Measurements from ENCODE around the gene CRACR2A. TPM values are rescaled to one million over a fixed set of nuclear protein-coding genes. Genes with fewer than 3 reads are reported as not detected.

The CRACR2A gene
- total and polyA plus RNA-seq, 2 donors, result 1.5 to 6.2 TPM

DNA sequence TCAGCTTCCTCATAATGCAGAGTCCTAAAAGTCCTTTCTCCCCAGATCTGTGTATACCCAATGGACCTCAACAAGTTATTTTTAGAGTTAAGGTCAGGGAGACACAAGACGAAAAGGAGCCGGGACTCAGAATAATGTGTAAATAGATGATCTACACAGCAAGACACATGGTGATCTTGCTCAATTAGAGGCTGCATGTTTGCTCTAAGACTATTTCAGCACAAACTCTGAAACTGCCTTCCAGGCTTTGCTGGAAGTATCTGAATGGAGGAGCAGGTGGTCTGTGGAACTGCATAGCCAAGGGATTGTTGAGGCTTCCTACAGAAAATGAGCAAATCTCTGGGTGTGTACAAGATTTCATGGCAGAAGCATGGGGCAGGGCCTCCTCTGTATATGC, 80.8 kb downstream of the CRACR2A start:
- no peaks in the 10 kb centered on the region for H3K4me1 ChIP-seq (ENCODE audit: insufficient read depth)
- no peaks in the 10 kb centered on the region for H3K36me3 ChIP-seq (ENCODE audit: insufficient read depth)
- no peak overlapping the region for H3K4me3 ChIP-seq (ENCODE audit: low read depth, low read length)
- no peak for DNase-seq (ENCODE audit: extremely low spot score)
- no peak overlapping the region for H3K27ac ChIP-seq (ENCODE audit: low read depth)
- WGBS, result 68% methylated on average over 2 of the region's 2 CpGs

DNA sequence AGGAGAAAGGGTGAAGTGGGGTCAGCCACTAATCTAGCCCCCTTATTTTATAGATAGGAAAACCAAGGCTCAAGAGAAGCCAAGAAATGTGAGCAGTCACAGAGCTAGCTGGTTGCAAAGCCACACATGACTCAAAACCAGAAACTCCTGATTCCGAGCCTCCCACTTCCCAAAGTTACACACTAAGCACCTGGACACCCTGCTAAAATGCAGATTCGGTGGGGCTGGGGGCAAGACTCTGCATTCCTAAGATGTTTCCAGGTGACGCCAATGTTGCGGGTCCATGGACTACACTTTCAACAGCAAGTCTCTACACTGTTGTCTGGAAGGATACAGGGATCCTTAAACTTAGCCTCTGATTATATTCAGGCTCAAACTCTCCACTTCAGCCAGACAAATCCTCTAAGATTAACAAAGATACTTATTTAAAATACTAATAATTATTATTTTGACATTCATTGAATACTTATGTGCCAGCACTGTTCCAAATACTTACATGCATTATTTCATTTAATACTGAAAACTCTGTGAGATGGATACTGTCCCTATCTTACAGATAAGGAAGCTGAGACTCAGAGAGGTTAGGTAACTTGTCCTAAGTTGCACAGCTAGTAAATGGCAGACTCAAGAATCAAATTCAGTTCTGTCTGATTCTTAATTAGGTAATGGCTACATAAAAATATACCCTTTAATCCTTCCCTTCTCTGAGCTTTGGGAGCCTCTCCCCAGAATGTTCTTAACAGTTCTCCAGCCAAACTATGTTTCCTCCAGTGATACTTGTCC, 81.4 kb downstream of the CRACR2A start:
- no peaks in the 10 kb centered on the region for H3K4me1 ChIP-seq (ENCODE audit: insufficient read depth)
- H3K4me3 ChIP-seq (ENCODE audit: low read depth, low read length), result no peak overlapping the region
- H3K27ac ChIP-seq (ENCODE audit: low read depth), result no peak overlapping the region
- no peak for DNase-seq (ENCODE audit: extremely low spot score)
- no peaks in the 10 kb centered on the region for H3K36me3 ChIP-seq (ENCODE audit: insufficient read depth)
- 92% methylated on average over 4 of the region's 4 CpGs for WGBS

GRCh38 chr12:3670083-3670620, 82.8 kb downstream of the CRACR2A start:
- DNase-seq (ENCODE audit: extremely low spot score), result no peak
- H3K4me1 ChIP-seq (ENCODE audit: insufficient read depth), result no peaks in the 10 kb centered on the region
- no peak overlapping the region for H3K4me3 ChIP-seq (ENCODE audit: low read depth, low read length)
- 94% methylated on average over 5 of the region's 5 CpGs for WGBS
- H3K36me3 ChIP-seq (ENCODE audit: insufficient read depth), result no peaks in the 10 kb centered on the region
- H3K27ac ChIP-seq (ENCODE audit: low read depth), result no peak overlapping the region

DNA sequence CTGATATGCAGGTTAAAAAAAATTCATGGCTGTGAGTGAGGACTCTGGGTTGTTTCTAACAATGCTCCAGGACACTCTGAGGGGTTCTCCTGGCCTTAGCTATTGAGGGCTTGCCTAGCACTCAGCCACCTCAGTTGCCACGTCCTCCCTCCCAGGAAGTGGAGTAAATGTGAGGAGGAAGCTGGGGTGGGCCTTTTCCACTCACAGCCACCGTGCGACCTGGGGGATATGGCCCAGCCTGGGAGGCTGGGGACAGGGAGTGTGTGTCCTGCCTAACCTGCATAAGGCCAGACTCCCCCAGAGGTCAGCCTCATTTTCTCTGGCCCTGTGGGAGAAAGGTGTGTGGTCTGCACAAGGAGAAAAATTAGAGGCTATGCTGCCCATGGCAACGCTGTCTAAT, 83.3 kb downstream of the CRACR2A start:
- Histone ChIP-seq H3K4me1 (ENCODE audit: insufficient read depth) (no peaks in the 10 kb centered on the region), H3K4me3 (ENCODE audit: low read depth, low read length) (no peak overlapping the region), H3K36me3 (ENCODE audit: insufficient read depth) (no peaks in the 10 kb centered on the region), H3K27ac (ENCODE audit: low read depth) (no peak overlapping the region)
- 80% methylated on average over 4 of the region's 4 CpGs for WGBS
- DNase-seq (ENCODE audit: extremely low spot score), result no peak

DNA sequence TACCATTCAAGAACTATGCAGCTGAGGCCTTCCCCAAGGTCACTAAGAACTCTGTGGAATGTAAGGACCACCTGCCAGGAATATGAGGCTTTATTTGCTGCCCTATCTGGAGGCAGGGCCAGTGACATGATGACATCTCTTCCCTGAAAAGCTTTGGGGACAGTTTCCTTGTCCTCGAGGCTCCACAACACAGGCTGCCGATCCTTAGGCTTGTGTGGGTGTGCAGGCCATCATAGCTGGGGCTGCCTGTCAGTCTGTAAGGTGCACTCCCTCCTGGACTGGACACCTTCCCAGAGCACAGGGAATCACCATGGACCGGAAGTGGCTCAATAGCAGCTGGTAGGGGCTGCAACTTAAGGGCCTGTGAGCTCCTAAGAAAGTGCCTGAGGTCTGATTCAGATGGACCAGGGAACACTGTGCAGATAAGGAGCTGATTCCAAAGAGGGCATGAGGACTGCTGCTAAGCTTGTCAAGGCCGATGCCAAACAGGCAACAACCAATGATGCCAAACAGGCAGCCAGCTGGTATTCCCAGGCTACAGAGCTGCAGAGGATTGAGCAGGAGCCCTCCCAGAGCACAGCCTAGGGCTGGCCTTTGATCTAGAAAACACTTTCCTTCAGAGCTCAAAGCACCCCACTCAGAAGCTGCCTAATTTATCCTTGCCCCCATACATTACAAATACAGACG, 84.3 kb downstream of the CRACR2A start:
- H3K27ac ChIP-seq (ENCODE audit: low read depth), result no peak overlapping the region
- no peaks in the 10 kb centered on the region for H3K36me3 ChIP-seq (ENCODE audit: insufficient read depth)
- H3K4me3 ChIP-seq (ENCODE audit: low read depth, low read length), result no peak overlapping the region
- WGBS, result 89% methylated on average over 5 of the region's 5 CpGs
- DNase-seq (ENCODE audit: extremely low spot score), result no peak
- no peaks in the 10 kb centered on the region for H3K4me1 ChIP-seq (ENCODE audit: insufficient read depth)

DNA sequence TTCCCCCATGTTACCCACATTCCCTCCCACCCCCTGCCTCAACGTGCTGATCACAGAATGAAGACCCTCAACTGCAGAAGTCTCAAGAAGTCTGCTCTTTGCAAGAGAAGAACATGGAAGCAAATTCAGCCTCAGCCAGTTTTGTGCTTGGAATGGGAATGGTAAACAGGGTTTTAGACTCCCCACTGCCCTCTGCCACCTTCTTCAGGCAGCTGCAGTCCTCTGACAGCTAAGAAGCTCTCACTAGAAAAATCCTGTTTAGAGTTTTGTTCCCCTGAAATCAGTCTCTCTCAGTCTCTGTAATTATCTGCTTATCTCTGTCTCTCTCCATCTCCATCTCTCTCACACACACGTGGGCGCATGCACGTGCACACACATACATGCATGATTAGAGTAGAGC, 85.4 kb downstream of the CRACR2A start:
- no peaks in the 10 kb centered on the region for H3K36me3 ChIP-seq (ENCODE audit: insufficient read depth)
- H3K4me1 ChIP-seq (ENCODE audit: insufficient read depth), result no peaks in the 10 kb centered on the region
- 82% methylated on average over 4 of the region's 4 CpGs for WGBS
- H3K4me3 ChIP-seq (ENCODE audit: low read depth, low read length), result no peak overlapping the region
- H3K27ac ChIP-seq (ENCODE audit: low read depth), result no peak overlapping the region
- no peak for DNase-seq (ENCODE audit: extremely low spot score)

DNA sequence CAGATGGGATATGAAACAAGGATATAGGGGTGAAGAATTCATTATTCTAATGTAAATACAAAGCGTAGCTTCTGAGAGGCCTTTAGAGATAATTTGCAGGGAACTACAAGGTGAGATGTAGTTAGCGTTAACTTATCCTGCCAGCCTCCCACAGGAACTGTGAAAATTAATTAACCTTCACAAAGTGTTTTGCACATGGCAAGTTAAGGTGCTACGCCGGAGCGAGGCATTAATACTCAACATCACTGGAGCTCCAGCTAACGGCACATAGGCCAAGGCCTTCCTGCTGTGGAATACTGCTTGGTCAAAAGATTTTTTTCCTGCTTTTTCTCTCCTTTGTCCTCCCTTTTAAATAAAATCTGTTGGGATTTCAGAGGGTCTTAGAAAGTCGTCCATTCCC, 86.5 kb downstream of the CRACR2A start:
- WGBS, result 96% methylated on average over 7 of the region's 7 CpGs
- no peak for DNase-seq (ENCODE audit: extremely low spot score)

GRCh38 chr12:3662521-3662921, 90.4 kb downstream of the CRACR2A start:
- Histone ChIP-seq H3K27ac (ENCODE audit: low read depth) (no peak overlapping the region), H3K4me1 (ENCODE audit: insufficient read depth) (no peaks in the 10 kb centered on the region), H3K4me3 (ENCODE audit: low read depth, low read length) (no peak overlapping the region), H3K36me3 (ENCODE audit: insufficient read depth) (no peaks in the 10 kb centered on the region)
- 93% methylated on average over 5 of the region's 5 CpGs for WGBS
- DNase-seq (ENCODE audit: extremely low spot score), result no peak

More for the DNA sequence above, 86.5 kb downstream of the CRACR2A start:
- Histone ChIP-seq H3K27ac (ENCODE audit: low read depth) (no peak overlapping the region), H3K36me3 (ENCODE audit: insufficient read depth) (no peaks in the 10 kb centered on the region), H3K4me3 (ENCODE audit: low read depth, low read length) (no peak overlapping the region), H3K4me1 (ENCODE audit: insufficient read depth) (no peaks in the 10 kb centered on the region)

DNA sequence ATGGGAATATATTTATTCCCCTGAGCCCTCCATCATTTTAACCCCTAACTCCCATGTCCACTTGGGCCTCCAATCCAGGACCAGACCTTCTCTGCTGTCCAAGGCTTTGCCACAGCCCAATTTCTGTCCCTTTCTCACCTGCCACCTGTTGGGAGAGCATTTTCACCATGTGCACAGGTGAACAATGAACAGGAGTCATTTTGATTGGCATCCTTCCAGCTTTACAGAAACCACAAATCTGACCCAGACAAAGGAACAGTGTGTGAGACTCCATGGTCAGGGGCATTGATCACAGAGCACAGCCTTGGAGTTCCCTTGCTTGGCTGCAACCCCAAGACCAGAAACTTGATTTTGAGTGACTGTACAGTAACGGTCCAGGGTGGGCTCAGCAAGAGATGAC, 91.9 kb downstream of the CRACR2A start:
- Histone ChIP-seq H3K36me3 (ENCODE audit: insufficient read depth) (no peaks in the 10 kb centered on the region), H3K27ac (ENCODE audit: low read depth) (no peak overlapping the region), H3K4me1 (ENCODE audit: insufficient read depth) (no peaks in the 10 kb centered on the region), H3K4me3 (ENCODE audit: low read depth, low read length) (no peak overlapping the region)
- WGBS, result 92% methylated on average over 1 of the region's 1 CpG
- no peak for DNase-seq (ENCODE audit: extremely low spot score)

DNA sequence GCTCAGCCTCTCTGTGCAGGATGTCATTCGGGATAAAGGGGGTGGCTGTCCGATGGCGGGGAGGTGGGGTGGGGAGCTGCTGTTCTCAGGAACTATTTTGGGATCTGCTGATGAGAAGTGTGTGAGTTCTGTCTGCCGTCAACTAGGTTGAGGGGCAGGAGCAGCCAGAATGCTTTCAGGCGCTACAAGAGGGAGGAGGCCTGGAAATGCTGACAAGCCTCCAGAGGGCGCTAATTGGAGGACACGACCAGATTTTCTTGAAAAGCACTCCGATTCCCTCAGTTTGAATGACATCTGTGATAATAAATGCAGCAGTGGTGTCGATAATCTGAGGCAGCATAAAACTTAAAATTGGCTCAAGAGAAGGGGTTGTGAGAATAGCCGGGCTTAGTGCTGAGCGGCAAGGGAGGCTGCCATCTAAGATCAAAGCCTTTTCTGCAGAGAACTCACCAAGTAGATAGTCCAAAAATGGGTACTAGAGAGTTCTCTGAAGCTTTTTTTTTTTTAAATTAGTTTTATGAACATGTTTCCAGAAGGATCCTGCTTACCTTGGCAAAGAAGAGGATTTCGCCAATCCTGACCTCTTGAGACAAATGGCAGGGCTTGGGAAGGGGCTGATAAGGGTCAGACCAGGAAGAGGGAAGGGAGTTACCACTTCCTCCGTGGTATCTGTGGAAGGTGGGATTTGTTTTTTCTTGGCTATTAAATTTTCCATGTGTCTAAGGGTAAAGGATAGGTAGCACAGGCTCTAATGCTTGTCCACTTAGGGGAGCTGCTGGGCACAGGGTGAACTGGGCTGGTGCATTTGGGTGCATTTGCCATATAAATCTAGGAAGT, 94.4 kb downstream of the CRACR2A start:
- H3K27ac ChIP-seq (ENCODE audit: low read depth), result no peak overlapping the region
- H3K36me3 ChIP-seq (ENCODE audit: insufficient read depth), result no peaks in the 10 kb centered on the region
- WGBS, result 76% methylated on average over 13 of the region's 13 CpGs
- no peak for DNase-seq (ENCODE audit: extremely low spot score)
- H3K4me1 ChIP-seq (ENCODE audit: insufficient read depth), result no peaks in the 10 kb centered on the region
- H3K4me3 ChIP-seq (ENCODE audit: low read depth, low read length), result no peak overlapping the region

GRCh38 chr12:3656946-3657622, 95.8 kb downstream of the CRACR2A start:
- Histone ChIP-seq H3K4me1 (ENCODE audit: insufficient read depth) (no peaks in the 10 kb centered on the region), H3K4me3 (ENCODE audit: low read depth, low read length) (no peak overlapping the region), H3K36me3 (ENCODE audit: insufficient read depth) (no peaks in the 10 kb centered on the region), H3K27ac (ENCODE audit: low read depth) (no peak overlapping the region)
- WGBS, result 95% methylated on average over 13 of the region's 13 CpGs
- DNase-seq (ENCODE audit: extremely low spot score), result no peak

- no peaks in the 10 kb centered on the region for H3K4me1 ChIP-seq (ENCODE audit: insufficient read depth)
- no peak for DNase-seq (ENCODE audit: extremely low spot score)
- H3K4me3 ChIP-seq (ENCODE audit: low read depth, low read length), result no peak overlapping the region
- no peaks in the 10 kb centered on the region for H3K36me3 ChIP-seq (ENCODE audit: insufficient read depth)
- H3K27ac ChIP-seq (ENCODE audit: low read depth), result no peak overlapping the region
- WGBS, result 49% methylated on average over 4 of the region's 4 CpGs
Observed at GRCh38 chr12:3655328-3655900, 97.5 kb downstream of the CRACR2A start.
